Tibial nerve (tissue), 4 donors: ENCODE results near the gene NANP. TPM values are rescaled to one million over a fixed set of nuclear protein-coding genes. Genes with fewer than 3 reads are reported as not detected.

Experiments used
- DNase-seq, 2 donors: peaks; one replicate each; pipeline ENCODE4 v3.0.0-alpha.2; 2019; ENCODE audit warnings: low spot score in 2 of 2
- H3K27ac ChIP-seq, 4 donors: fragments of 200-600 bp; sonication (generic) in 3 of 4; one replicate each; pipeline ENCODE4 v1.5.1; 2017 to 2019; ENCODE audit warnings: mild to moderate bottlenecking in 1 of 4
- H3K27me3 ChIP-seq, 2 donors: fragments of 200-600 bp; sonication (generic) in 1 of 2; one replicate each; pipeline versions ENCODE4 v1.5.1 to v1.6.0; 2017 to 2019
- H3K36me3 ChIP-seq, 3 donors: fragments of 200-600 bp; sonication (generic); one replicate each; pipeline ENCODE4 v1.5.1; 2018 to 2019
- H3K4me1 ChIP-seq, 4 donors: fragments of 200-600 bp; sonication (generic) in 3 of 4; one replicate each; pipeline ENCODE4 v1.5.1; 2017 to 2019
- H3K4me3 ChIP-seq, 4 donors: fragments of 200-600 bp; sonication (generic) in 3 of 4; one replicate each; pipeline ENCODE4 v1.5.1; 2017 to 2019; ENCODE audit warnings: mild to moderate bottlenecking in 1 of 4, moderate library complexity in 1 of 4
- H3K9me3 ChIP-seq, 4 donors: fragments of 200-600 bp; sonication (generic) in 3 of 4; one replicate each; pipeline ENCODE4 v1.5.1; 2017 to 2019
- EP300 ChIP-seq, 2 donors: sonication (generic); formaldehyde crosslinking; IDR thresholded peaks; one replicate each; pipeline ENCODE4 v1.6.1; 2017; ENCODE audit warnings: antibody characterized with exemption in 2 of 2, mild to moderate bottlenecking in 1 of 2
- POLR2A ChIP-seq, 2 donors: fragments of 450-650 bp; IDR thresholded peaks; one replicate each; pipeline ENCODE4 v1.6.1; 2017; ENCODE audit warnings: antibody characterized with exemption in 2 of 2, mild to moderate bottlenecking in 2 of 2, moderate library complexity in 2 of 2
- WGBS, 2 donors: methylation state at CpG; one replicate each; pipeline ENCODE4 v1.1.5; 2018; 5-methylcytosine and 5-hydroxymethylcytosine counted together
- total RNA-seq, 4 donors: library from RNA; depleted of rRNA; stranded (reverse); fragments of >200 nt; gene quantifications; one replicate each; pipeline ENCODE4 v1.1.0, GENCODE V29; 2016
- TF ChIP-seq, protein P1 (sequence below), 5 experiments: fragments of 200-600 bp in 3 of 5; fragments of 450-650 bp in 2 of 5; sonication (generic) in 3 of 5; IDR thresholded peaks; one replicate each; pipeline ENCODE4 v1.5.1; 2016 to 2019; ENCODE audit warnings: antibody characterized with exemption in 5 of 5, mild to moderate bottlenecking in 3 of 5, moderate library complexity in 2 of 5

Gene NANP
- total RNA-seq, 4 donors from 2014 or later: 2.5 to 3.6 (median 2.9) TPM

- Histone ChIP-seq H3K9me3 (no peaks in the 10 kb centered on the region), H3K36me3 (no peaks in the 10 kb centered on the region), H3K4me3 (peak overlapping the region; percentile 88 to 97 (median 92)), H3K27ac (peak overlapping the region; percentile 77 to 94 (median 90)), H3K4me1 (peaks cover 0 to 24% (median 11%) of the 10 kb centered on the region in 4 donors), H3K27me3 (no peaks in the 10 kb centered on the region)
- WGBS, 2 donors: 0 to 1% methylated on average over 18 to 22 of the region's 45 CpGs
- peak in 1 of 2 donors; percentile 8 for DNase-seq
- TF ChIP-seq, protein P1, sequence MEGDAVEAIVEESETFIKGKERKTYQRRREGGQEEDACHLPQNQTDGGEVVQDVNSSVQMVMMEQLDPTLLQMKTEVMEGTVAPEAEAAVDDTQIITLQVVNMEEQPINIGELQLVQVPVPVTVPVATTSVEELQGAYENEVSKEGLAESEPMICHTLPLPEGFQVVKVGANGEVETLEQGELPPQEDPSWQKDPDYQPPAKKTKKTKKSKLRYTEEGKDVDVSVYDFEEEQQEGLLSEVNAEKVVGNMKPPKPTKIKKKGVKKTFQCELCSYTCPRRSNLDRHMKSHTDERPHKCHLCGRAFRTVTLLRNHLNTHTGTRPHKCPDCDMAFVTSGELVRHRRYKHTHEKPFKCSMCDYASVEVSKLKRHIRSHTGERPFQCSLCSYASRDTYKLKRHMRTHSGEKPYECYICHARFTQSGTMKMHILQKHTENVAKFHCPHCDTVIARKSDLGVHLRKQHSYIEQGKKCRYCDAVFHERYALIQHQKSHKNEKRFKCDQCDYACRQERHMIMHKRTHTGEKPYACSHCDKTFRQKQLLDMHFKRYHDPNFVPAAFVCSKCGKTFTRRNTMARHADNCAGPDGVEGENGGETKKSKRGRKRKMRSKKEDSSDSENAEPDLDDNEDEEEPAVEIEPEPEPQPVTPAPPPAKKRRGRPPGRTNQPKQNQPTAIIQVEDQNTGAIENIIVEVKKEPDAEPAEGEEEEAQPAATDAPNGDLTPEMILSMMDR (IDR thresholded peaks at IDR 0.05): no peak
- TF ChIP-seq POLR2A (IDR thresholded peaks at IDR 0.05) (no peak), EP300 (IDR thresholded peaks at IDR 0.05) (no peak)
These were observed 534 bp downstream of the NANP start for GRCh38 chr20:25623225-25623735.

DNA sequence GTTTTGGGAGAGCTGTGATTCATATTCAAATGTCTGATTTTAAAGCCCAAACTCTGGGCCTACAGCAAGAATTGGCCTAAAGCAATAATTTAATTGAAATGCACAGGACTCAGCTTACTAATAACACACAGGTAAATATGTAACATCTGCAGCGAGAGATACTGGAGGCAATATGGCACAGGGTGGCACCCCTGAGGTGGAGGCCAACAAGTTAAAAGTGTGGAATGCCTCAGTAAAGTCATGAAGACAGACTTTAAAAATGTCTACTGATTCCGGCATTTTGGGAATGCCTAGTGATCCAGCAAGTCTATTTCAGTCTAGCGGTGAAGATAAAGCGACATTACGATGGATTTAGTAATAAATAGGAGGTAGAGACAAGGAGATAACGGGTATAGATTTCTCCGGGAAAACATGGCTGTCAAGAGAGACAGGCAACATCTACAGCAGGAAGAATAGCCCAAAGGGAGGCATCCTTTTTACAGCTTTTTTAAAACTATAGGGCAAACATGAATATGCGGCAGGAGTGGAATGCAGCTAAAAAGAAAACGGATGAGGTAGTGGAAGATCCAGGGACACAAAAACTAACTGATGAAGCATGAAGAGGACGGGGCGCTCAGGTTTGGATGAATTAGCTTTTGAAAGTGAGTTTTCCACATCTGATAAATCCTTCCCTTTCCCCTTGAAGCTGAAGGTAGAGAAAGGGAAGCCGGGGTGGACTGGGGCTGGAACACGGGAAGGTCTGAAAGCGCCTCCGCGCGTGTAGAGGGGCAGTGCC lies 1.2 kb downstream of the NANP start:
- WGBS, 2 donors: 39% methylated on average over 17 of the region's 17 CpGs
- Histone ChIP-seq H3K27me3 (no peaks in the 10 kb centered on the region), H3K9me3 (no peaks in the 10 kb centered on the region), H3K27ac (peak overlapping the region; percentile 77 to 94 (median 90)), H3K4me3 (peak overlapping the region; percentile 88 to 97 (median 92)), H3K4me1 (peaks cover 0 to 24% (median 11%) of the 10 kb centered on the region in 4 donors), H3K36me3 (no peaks in the 10 kb centered on the region)
- TF ChIP-seq POLR2A (IDR thresholded peaks at IDR 0.05) (no peak), EP300 (IDR thresholded peaks at IDR 0.05) (no peak)
- TF ChIP-seq, protein P1 (IDR thresholded peaks at IDR 0.05): no peak
- no peak for DNase-seq

DNA sequence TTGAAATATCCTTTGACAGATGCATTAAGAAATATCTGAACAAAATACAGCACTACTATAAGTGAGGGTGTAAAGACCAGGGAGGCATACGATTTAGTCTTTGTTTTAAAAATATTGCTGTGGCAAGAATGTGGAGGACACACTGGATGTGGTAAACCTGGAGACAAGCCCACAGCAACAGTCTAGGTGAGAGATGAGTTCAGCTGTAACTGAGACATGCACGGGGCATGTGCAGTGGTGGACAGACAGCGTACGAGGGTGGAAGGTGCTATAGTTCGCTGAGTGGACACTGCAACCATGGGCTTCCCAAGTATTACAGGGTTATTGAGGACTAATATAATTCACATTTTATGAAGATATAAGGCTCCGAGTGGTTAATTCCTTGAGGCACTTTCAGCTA lies 1.8 kb downstream of the NANP start:
- no peaks in the 10 kb centered on the region for H3K27me3 ChIP-seq
- no peak overlapping the region for H3K4me3 ChIP-seq
- H3K4me1 ChIP-seq: peaks cover 0 to 24% (median 11%) of the 10 kb centered on the region in 4 donors
- TF ChIP-seq EP300 (IDR thresholded peaks at IDR 0.05) (no peak), POLR2A (IDR thresholded peaks at IDR 0.05) (no peak)
- TF ChIP-seq, protein P1 (IDR thresholded peaks at IDR 0.05): no peak
- H3K9me3 ChIP-seq: no peaks in the 10 kb centered on the region
- 90 to 92% methylated on average over 6 of the region's 6 CpGs for WGBS, 2 donors
- no peak overlapping the region for H3K27ac ChIP-seq
- H3K36me3 ChIP-seq: no peaks in the 10 kb centered on the region
- DNase-seq: no peak

DNA sequence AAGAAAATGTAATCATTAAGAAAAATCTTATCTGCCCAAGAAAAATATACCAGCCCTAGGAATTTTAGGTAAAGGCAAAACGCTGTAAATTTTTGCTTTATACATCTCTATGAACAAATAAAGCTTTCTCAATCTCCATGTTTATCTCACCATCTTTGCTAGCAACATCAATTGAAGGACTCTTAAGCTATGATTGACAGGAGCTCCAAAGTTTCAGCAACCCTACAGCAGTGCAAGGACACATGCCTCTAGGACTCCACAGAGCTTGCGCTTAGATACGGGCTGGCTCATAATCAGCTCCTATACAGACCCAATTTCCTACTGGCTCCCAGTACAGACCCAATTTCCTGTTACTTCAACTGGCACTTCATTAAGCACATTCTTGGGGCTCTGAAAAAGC lies 4.3 kb downstream of the NANP start:
- TF ChIP-seq, protein P1 (IDR thresholded peaks at IDR 0.05): no peak
- TF ChIP-seq POLR2A (IDR thresholded peaks at IDR 0.05) (no peak), EP300 (IDR thresholded peaks at IDR 0.05) (no peak)
- no peaks in the 10 kb centered on the region for H3K9me3 ChIP-seq
- H3K4me3 ChIP-seq: no peak overlapping the region
- no peak for DNase-seq
- H3K27ac ChIP-seq: no peak overlapping the region
- peaks cover 0 to 17% (median 9%) of the 10 kb centered on the region in 4 donors for H3K4me1 ChIP-seq
- H3K27me3 ChIP-seq: no peaks in the 10 kb centered on the region
- 86 to 94% methylated on average over 3 of the region's 3 CpGs for WGBS, 2 donors
- H3K36me3 ChIP-seq: peaks cover 0 to 18% (median 0%) of the 10 kb centered on the region in 3 donors

DNA sequence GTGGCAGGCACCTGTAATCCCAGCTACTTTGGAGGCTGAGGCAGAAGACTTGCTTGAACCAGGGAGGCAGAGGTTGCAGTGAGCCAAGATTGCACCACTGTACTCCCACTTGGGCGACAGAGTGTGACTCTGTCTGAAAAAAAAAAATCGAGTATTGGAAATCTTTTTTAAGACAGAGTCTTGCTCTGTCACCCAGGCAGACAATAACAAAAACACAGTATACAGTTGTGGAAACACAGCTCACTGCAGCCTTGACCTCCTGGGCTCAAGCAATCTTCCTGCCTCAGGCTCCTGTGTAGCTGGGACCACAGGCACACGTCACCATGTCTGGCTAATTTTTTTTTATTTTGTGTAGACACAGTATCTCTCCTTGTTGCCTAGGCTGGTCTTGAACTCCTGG lies 15.0 kb downstream of the NANP start:
- WGBS, 2 donors: 56 to 64% methylated on average over 3 of the region's 3 CpGs
- TF ChIP-seq, protein P1 (IDR thresholded peaks at IDR 0.05): no peak
- no peak for TF ChIP-seq POLR2A (IDR thresholded peaks at IDR 0.05)
- TF ChIP-seq EP300 (IDR thresholded peaks at IDR 0.05): no peak
- DNase-seq: no peak
- no peak overlapping the region for H3K27ac ChIP-seq
- no peaks in the 10 kb centered on the region for H3K27me3 ChIP-seq
- no peak overlapping the region for H3K4me3 ChIP-seq
- H3K9me3 ChIP-seq: peaks cover 0 to 2% (median 0%) of the 10 kb centered on the region in 4 donors
- H3K36me3 ChIP-seq: peaks cover 0 to 40% (median 0%) of the 10 kb centered on the region in 3 donors
- no peaks in the 10 kb centered on the region for H3K4me1 ChIP-seq
